ENCODE data around the gene TRIM40.

TRIM40 gene

DNA sequence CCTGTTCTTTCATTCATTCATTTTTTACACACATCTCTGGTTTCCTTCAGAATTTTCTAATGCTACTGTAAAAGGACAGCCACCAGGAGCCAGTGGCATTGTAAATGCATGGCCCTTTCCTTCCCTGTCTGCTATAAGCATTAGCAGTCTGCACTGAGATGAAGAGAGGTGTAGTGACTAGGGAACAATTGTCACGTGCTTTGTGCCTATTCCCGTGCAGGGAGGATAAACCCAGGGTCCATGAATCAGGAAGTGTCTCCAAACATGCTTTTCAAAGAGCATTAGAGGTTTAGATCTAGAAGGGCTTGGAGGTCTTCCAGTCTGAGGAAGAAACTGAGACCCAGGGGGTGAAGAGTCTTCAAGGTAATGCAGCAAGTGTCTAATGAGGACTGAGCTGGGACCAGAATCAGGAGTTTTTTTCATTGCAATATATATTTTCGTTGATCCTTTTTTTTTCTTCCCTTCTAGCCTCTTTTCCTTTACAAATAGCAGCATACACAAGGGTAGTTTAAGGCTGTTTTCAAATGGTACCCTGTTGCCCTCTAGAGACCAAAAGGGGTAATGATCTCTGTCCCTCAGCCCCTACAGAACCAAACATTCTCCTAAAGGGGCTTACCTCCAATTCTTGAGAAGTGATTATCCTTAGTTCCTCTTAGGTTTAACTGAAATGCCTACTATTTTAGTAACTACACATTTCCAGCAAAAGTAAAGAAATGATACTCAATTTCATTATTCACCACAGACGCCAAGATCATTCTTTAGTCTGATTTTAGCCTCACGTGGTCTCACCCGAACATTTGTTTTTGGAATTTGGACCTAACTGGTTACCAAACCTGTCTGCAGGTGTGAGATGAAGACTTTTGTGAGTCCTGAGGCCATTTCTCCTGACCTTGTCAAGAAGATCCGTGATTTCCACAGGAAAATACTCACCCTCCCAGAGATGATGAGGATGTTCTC is 34.0 kb downstream of the TRIM40 start:
- no peaks in the 10 kb centered on the region for H3K36me3 ChIP-seq (ENCODE audit: control insufficient read depth, low read depth, low read length)
- H3K4me3 ChIP-seq (ENCODE audit: low read length) = no peak overlapping the region
- peaks cover 8% of the 10 kb centered on the region for H3K27me3 ChIP-seq (ENCODE audit: control insufficient read depth, insufficient read depth, low read length)

DNA sequence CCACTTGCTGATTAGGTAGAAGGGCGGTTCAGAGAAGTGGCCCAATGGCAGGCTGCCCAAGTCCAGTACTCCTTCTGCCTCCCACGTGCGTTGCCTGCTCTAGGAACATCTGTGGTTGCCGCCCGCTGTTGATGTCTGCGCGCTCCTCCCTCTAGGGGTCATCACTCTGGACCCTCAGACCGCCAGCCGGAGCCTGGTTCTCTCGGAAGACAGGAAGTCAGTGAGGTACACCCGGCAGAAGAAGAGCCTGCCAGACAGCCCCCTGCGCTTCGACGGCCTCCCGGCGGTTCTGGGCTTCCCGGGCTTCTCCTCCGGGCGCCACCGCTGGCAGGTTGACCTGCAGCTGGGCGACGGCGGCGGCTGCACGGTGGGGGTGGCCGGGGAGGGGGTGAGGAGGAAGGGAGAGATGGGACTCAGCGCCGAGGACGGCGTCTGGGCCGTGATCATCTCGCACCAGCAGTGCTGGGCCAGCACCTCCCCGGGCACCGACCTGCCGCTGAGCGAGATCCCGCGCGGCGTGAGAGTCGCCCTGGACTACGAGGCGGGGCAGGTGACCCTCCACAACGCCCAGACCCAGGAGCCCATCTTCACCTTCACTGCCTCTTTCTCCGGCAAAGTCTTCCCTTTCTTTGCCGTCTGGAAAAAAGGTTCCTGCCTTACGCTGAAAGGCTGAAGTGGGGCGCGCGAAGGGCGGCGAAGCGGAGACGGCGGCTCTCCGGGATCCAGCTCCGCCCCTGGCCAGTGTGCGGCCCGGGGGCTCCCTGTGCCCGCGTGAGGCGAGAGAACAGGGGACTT is 35.9 kb downstream of the TRIM40 start:
- H3K27ac ChIP-seq (ENCODE audit: low read length) = no peak overlapping the region
- peaks cover 3% of the 10 kb centered on the region for H3K4me1 ChIP-seq (ENCODE audit: control insufficient read depth, low read depth, low read length)
- H3K36me3 ChIP-seq (ENCODE audit: control insufficient read depth, low read depth, low read length) = no peaks in the 10 kb centered on the region
- H3K9ac ChIP-seq (ENCODE audit: low read length) = no peak overlapping the region
- no peaks in the 10 kb centered on the region for H3K9me3 ChIP-seq (ENCODE audit: control insufficient read depth, low read depth, low read length)
- peaks cover 8% of the 10 kb centered on the region for H3K27me3 ChIP-seq (ENCODE audit: control insufficient read depth, insufficient read depth, low read length)
- H3K4me3 ChIP-seq (ENCODE audit: low read length) = no peak overlapping the region

More for the DNA sequence above, 34.0 kb downstream of the TRIM40 start:
- H3K9ac ChIP-seq (ENCODE audit: low read length) = no peak overlapping the region
- no peaks in the 10 kb centered on the region for H3K9me3 ChIP-seq (ENCODE audit: control insufficient read depth, low read depth, low read length)
- no peak overlapping the region for H3K27ac ChIP-seq (ENCODE audit: low read length)
- H3K4me1 ChIP-seq (ENCODE audit: control insufficient read depth, low read depth, low read length) = peaks cover 3% of the 10 kb centered on the region

DNA sequence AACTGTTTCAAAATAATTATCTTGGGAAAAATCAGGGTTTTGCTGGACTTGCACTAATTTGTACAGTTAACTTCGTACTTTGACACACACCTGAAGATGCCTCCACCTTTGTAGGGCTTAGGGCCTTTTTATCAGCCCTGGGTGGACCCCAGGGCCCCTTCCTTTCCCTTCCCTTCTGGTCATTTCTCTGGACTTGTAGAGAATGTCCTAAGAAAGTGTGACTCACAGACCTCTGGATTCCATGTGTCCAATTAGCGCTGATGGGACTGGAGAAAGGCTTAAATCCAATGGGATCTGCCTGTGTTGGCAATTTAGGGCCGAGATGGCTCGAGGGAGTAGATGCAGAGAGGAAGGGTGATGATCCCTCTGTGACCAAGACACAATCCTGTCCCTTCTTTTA is 36.7 kb downstream of the TRIM40 start:
- Histone ChIP-seq H3K27me3 (ENCODE audit: control insufficient read depth, insufficient read depth, low read length) (peaks cover 8% of the 10 kb centered on the region), H3K27ac (ENCODE audit: low read length) (no peak overlapping the region), H3K4me1 (ENCODE audit: control insufficient read depth, low read depth, low read length) (peaks cover 3% of the 10 kb centered on the region), H3K9ac (ENCODE audit: low read length) (no peak overlapping the region), H3K9me3 (ENCODE audit: control insufficient read depth, low read depth, low read length) (no peaks in the 10 kb centered on the region), H3K4me3 (ENCODE audit: low read length) (no peak overlapping the region), H3K36me3 (ENCODE audit: control insufficient read depth, low read depth, low read length) (no peaks in the 10 kb centered on the region)

DNA sequence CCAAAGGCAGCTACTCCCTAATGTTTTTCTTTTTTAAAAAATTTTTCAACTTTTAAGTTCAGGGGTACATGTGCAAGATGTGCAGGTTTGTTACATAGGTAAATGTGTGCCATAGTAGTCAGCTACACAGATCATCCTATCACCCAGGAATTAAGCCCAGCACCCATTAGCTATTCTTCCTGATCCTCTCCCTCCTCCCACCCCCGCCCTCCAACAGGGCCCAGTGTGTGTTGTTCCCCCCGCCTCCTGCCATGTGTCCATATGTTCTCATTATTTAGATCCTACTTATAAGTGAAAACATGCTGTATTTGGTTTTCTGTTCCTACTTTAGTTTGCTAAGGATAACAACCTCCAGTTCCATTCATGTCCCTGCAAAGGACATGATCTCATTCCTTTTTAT is 39.8 kb downstream of the TRIM40 start:
- Histone ChIP-seq H3K9ac (ENCODE audit: low read length) (no peak overlapping the region), H3K4me1 (ENCODE audit: control insufficient read depth, low read depth, low read length) (peaks cover 3% of the 10 kb centered on the region), H3K4me3 (ENCODE audit: low read length) (no peak overlapping the region), H3K27ac (ENCODE audit: low read length) (no peak overlapping the region), H3K27me3 (ENCODE audit: control insufficient read depth, insufficient read depth, low read length) (peaks cover 8% of the 10 kb centered on the region), H3K36me3 (ENCODE audit: control insufficient read depth, low read depth, low read length) (no peaks in the 10 kb centered on the region), H3K9me3 (ENCODE audit: control insufficient read depth, low read depth, low read length) (no peaks in the 10 kb centered on the region)

DNA sequence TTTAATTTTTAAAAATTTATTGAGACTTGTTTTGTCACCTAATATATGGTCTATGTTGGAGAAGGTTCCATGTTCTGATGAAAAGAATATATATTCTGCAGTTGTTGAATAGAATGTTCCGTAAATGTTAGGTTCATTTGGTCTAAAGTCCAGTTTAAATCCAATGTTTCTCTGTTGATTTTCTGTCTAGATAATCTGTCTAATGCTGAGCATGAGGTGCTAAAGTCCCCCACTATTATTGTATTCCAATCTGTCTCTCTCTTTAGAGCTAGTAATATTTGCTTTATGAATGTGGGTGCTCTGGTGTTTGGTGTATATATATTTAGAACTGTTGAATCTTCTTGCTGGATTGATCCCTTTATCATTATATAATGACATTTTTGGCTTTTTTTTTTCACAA is 42.9 kb downstream of the TRIM40 start:
- Histone ChIP-seq H3K9me3 (ENCODE audit: control insufficient read depth, low read depth, low read length) (no peaks in the 10 kb centered on the region), H3K36me3 (ENCODE audit: control insufficient read depth, low read depth, low read length) (no peaks in the 10 kb centered on the region), H3K27me3 (ENCODE audit: control insufficient read depth, insufficient read depth, low read length) (no peaks in the 10 kb centered on the region), H3K27ac (ENCODE audit: low read length) (no peak overlapping the region), H3K9ac (ENCODE audit: low read length) (no peak overlapping the region), H3K4me1 (ENCODE audit: control insufficient read depth, low read depth, low read length) (no peaks in the 10 kb centered on the region), H3K4me3 (ENCODE audit: low read length) (no peak overlapping the region)

DNA sequence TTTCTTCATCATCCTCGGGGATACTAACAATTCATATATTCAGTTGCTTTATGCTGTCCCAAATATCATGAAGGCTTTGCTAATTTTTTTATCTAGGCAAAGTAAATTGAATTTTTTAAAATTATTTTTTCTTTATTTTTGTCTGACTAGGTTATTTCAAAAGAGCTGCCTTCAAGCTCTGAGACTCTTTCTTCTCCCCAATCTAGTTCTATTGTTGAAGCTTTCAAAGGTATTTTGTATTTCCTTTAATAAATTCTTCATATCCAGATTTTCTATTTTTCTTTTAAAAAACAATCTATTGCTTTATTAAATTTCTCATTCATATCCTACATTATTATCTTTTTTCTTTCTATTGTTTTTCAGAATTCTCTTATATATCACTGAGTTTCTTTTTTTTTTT is 44.2 kb downstream of the TRIM40 start:
- peaks cover 2% of the 10 kb centered on the region for H3K36me3 ChIP-seq (ENCODE audit: control insufficient read depth, low read depth, low read length)
- H3K4me3 ChIP-seq (ENCODE audit: low read length) = no peak overlapping the region
- H3K9me3 ChIP-seq (ENCODE audit: control insufficient read depth, low read depth, low read length) = no peaks in the 10 kb centered on the region

DNA sequence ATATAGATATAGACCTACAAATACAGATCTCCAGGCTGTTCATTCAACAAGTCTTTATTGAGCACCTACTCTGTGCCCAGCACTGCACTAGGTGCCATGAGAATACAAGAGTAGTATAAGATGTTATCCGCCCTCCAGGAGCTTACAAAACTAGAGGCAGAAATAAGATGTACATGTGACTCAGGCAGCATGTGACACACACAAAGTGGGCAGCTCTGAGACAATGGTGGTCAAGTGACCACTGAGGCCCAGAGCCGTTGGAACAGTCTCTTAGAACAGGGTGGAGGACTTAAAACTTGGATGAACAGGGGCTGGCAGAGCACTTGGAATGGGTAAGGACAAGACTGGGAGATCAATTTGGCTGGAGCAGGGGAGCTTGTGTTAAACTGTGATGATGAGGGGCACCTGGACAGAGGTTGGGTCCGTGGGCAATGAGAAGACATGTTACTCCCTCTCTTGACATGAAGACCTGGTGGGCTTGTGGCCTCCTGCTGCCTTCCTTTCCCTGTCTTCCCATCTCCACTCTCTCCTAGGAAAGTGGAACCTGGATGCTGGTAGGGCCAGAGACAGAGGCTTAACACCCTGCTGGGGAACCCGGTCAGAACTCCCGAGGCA is 48.6 kb downstream of the TRIM40 start:
- Histone ChIP-seq H3K4me3 (ENCODE audit: low read length) (no peak overlapping the region), H3K27ac (ENCODE audit: low read length) (no peak overlapping the region), H3K36me3 (ENCODE audit: control insufficient read depth, low read depth, low read length) (peaks cover 28% of the 10 kb centered on the region), H3K9me3 (ENCODE audit: control insufficient read depth, low read depth, low read length) (no peaks in the 10 kb centered on the region), H3K27me3 (ENCODE audit: control insufficient read depth, insufficient read depth, low read length) (no peaks in the 10 kb centered on the region), H3K9ac (ENCODE audit: low read length) (no peak overlapping the region), H3K4me1 (ENCODE audit: control insufficient read depth, low read depth, low read length) (no peaks in the 10 kb centered on the region)

More for the DNA sequence above, 44.2 kb downstream of the TRIM40 start:
- Histone ChIP-seq H3K27me3 (ENCODE audit: control insufficient read depth, insufficient read depth, low read length) (no peaks in the 10 kb centered on the region), H3K27ac (ENCODE audit: low read length) (no peak overlapping the region), H3K4me1 (ENCODE audit: control insufficient read depth, low read depth, low read length) (no peaks in the 10 kb centered on the region), H3K9ac (ENCODE audit: low read length) (no peak overlapping the region)

DNA sequence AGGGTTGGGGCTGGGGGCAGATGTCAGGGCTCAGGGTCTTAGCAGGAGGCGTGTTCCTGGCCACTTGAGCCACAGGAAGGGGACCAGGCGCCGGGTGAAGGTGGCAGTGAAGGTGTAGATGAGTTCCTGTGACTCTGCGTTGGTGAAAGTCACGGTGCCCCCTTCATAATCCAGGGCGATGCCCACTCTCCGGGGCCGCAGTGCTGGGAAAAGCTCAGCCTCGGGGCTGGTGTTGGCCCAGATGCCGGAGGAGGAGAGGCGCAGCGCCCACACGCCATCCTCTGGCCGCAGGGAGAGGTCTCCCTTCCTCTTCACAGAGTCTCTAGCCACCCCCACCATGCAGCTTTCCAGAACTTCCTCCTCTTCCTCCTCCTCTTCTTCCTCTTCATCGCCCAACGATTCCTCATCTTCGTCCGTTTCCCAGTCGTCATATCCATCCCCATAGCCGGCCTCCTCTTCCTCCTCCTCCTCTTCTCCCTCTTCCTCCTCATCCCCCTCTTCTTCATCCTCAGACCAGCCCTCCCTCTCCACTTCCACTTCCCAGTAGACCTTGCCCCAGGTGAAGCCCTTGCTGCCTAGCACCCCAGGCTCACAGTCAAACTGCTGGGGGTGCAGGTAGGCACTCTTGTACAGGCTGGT is 50.0 kb downstream of the TRIM40 start:
- Histone ChIP-seq H3K9me3 (ENCODE audit: control insufficient read depth, low read depth, low read length) (no peaks in the 10 kb centered on the region), H3K9ac (ENCODE audit: low read length) (no peak overlapping the region), H3K27ac (ENCODE audit: low read length) (no peak overlapping the region), H3K4me3 (ENCODE audit: low read length) (no peak overlapping the region), H3K4me1 (ENCODE audit: control insufficient read depth, low read depth, low read length) (no peaks in the 10 kb centered on the region), H3K27me3 (ENCODE audit: control insufficient read depth, insufficient read depth, low read length) (no peaks in the 10 kb centered on the region), H3K36me3 (ENCODE audit: control insufficient read depth, low read depth, low read length) (peaks cover 42% of the 10 kb centered on the region)

DNA sequence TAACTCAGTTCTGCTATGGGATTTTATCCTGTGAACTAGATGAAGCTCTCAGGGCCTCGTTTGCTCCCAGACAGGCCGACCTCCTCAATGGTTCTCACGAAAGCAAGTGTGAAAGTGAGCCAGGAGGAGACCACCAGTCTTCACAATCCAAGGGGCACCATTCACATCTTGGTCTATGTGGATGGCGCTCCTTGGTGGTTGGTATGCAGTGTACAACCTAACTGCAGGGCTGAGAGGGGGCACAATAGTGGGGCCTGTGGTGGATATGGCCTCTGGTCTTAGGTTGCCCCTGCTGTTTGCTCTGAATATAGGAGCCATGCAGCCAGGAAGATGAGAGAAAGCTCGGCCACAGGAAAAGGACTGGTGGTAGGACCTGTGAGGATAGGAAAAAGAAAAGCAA is 52.6 kb downstream of the TRIM40 start:
- no peak overlapping the region for H3K27ac ChIP-seq (ENCODE audit: low read length)
- H3K9ac ChIP-seq (ENCODE audit: low read length) = no peak overlapping the region
- peaks cover 43% of the 10 kb centered on the region for H3K36me3 ChIP-seq (ENCODE audit: control insufficient read depth, low read depth, low read length)
- no peaks in the 10 kb centered on the region for H3K4me1 ChIP-seq (ENCODE audit: control insufficient read depth, low read depth, low read length)
- no peak overlapping the region for H3K4me3 ChIP-seq (ENCODE audit: low read length)
- H3K27me3 ChIP-seq (ENCODE audit: control insufficient read depth, insufficient read depth, low read length) = no peaks in the 10 kb centered on the region
- H3K9me3 ChIP-seq (ENCODE audit: control insufficient read depth, low read depth, low read length) = no peaks in the 10 kb centered on the region

DNA sequence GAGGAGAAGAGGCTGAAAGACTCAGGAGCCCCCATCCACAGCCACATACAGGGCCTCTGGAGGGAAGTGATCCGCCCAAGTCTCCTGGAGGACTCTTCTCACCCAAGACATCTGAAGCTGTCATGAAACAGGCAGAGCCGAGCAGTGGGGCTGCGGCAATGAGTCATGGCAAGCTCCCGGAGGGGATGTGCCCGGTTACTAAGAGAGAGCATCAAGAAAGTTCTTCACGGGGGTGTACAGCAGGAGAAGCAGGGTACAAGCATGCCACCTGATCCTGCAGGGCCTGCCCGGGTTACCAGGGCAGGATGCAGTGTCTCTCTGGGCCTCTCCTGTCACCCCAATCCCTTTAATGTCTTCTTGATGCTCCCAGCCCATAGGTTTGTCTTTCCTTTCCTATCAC is 56.1 kb downstream of the TRIM40 start:
- Histone ChIP-seq H3K27ac (ENCODE audit: low read length) (no peak overlapping the region), H3K36me3 (ENCODE audit: control insufficient read depth, low read depth, low read length) (peaks cover 49% of the 10 kb centered on the region)

More for the DNA sequence above, 56.1 kb downstream of the TRIM40 start:
- Histone ChIP-seq H3K4me3 (ENCODE audit: low read length) (no peak overlapping the region), H3K27me3 (ENCODE audit: control insufficient read depth, insufficient read depth, low read length) (no peaks in the 10 kb centered on the region), H3K9ac (ENCODE audit: low read length) (no peak overlapping the region), H3K4me1 (ENCODE audit: control insufficient read depth, low read depth, low read length) (no peaks in the 10 kb centered on the region), H3K9me3 (ENCODE audit: control insufficient read depth, low read depth, low read length) (no peaks in the 10 kb centered on the region)

Measured in iPS-18a (cell line).